ENCODE results near the gene PPP2R2D.

GRCh38 chr10:131869344-131869743, 31.5 kb upstream of the PPP2R2D start:
- TF ChIP-seq CTCF (conservative IDR thresholded peaks at IDR 0.05; ENCODE audit: low read length) = no peak
- TF ChIP-seq EZH2phosphoT487 (IDR thresholded peaks at IDR 0.05; ENCODE audit: borderline replicate concordance) = no peak
